Measurements from ENCODE around the gene PATE2.

DNA sequence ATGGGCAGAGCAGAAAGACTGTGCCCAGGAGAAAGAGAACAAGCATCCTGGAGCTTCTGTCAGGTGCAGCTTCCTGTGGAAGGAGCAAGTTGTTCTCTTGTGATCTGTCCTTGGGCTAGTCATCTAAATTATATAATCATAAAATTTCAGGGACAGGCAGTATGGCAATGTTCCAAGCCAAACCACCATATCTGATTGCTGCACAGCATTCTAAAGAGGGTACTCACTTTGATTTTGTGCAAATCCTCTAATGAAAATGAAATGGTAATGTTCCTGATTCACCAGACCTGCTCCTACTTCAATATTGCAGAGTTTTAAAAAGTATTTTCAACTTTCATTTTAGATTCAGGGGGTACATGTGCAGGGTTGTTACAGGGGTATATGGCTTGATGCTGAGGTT, at the start of gene PATE2:
- TF ChIP-seq, protein P1, sequence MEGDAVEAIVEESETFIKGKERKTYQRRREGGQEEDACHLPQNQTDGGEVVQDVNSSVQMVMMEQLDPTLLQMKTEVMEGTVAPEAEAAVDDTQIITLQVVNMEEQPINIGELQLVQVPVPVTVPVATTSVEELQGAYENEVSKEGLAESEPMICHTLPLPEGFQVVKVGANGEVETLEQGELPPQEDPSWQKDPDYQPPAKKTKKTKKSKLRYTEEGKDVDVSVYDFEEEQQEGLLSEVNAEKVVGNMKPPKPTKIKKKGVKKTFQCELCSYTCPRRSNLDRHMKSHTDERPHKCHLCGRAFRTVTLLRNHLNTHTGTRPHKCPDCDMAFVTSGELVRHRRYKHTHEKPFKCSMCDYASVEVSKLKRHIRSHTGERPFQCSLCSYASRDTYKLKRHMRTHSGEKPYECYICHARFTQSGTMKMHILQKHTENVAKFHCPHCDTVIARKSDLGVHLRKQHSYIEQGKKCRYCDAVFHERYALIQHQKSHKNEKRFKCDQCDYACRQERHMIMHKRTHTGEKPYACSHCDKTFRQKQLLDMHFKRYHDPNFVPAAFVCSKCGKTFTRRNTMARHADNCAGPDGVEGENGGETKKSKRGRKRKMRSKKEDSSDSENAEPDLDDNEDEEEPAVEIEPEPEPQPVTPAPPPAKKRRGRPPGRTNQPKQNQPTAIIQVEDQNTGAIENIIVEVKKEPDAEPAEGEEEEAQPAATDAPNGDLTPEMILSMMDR (IDR thresholded peaks at IDR 0.05; ENCODE audit: borderline replicate concordance, extremely low read depth, low read length, poor library complexity, severe bottlenecking): no peak
- TF ChIP-seq EZH2 (IDR thresholded peaks at IDR 0.05; ENCODE audit: borderline replicate concordance, low read depth, low read length, severe bottlenecking): no peak

Measured in DND-41 (cell line).